Neuronal stem cell (in vitro differentiated cells): Measurements from ENCODE around the gene HS2ST1.

Experiments
- DNase-seq: peaks from one replicate; pipeline ENCODE4 v3.0.0-alpha.2; 2013; ENCODE audit warnings: low spot score
- H2AFZ ChIP-seq: one replicate; pipeline ENCODE4 v1.6.1; 2013; ENCODE audit warnings: mild to moderate bottlenecking, low read length, inconsistent platforms
- H2AK5ac ChIP-seq: 2 replicates; pipeline ENCODE4 v1.6.1; 2013; ENCODE audit warnings: low read depth, mild to moderate bottlenecking, inconsistent platforms, low read length, moderate library complexity, mixed read lengths
- H2BK120ac ChIP-seq: 2 replicates; pipeline ENCODE4 v1.6.1; 2013; ENCODE audit warnings: low read depth, mild to moderate bottlenecking, inconsistent platforms, low read length, moderate library complexity, mixed read lengths
- H2BK12ac ChIP-seq: one replicate; pipeline ENCODE4 v1.6.1; 2013; ENCODE audit warnings: low read length, inconsistent platforms
- H2BK15ac ChIP-seq: 2 replicates; pipeline ENCODE4 v1.6.1; 2013; ENCODE audit warnings: mild to moderate bottlenecking, low read length, inconsistent platforms, mixed read lengths
- H2BK5ac ChIP-seq: one replicate; pipeline ENCODE4 v1.6.1; 2013; ENCODE audit warnings: inconsistent platforms, mild to moderate bottlenecking, low read length, moderate library complexity
- H3K14ac ChIP-seq: one replicate; pipeline ENCODE4 v1.6.1; 2013; ENCODE audit warnings: low read length, inconsistent platforms
- H3K18ac ChIP-seq: 2 replicates; pipeline ENCODE4 v1.6.1; 2013; ENCODE audit warnings: low read length, inconsistent platforms
- H3K23ac ChIP-seq: 2 replicates; pipeline ENCODE4 v1.6.1; 2013; ENCODE audit warnings: low read depth, mild to moderate bottlenecking, mixed read lengths, low read length, inconsistent platforms; ENCODE audit not compliant: poor library complexity
- H3K27ac ChIP-seq: replicated peaks from 3 replicates; pipeline ENCODE4 v1.5.1; 2013; ENCODE audit warnings: low read length, inconsistent platforms
- H3K27me3 ChIP-seq, 3 experiments: 2 replicates each; pipeline ENCODE4 v1.6.1; 2013; ENCODE audit warnings: low read length in 3 of 3, mild to moderate bottlenecking in 2 of 3, inconsistent platforms in 1 of 3, low read depth in 1 of 3, mixed read lengths in 1 of 3, moderate library complexity in 1 of 3; ENCODE audit not compliant: control insufficient read depth in 3 of 3, insufficient read depth in 3 of 3
- H3K36me3 ChIP-seq, 2 donors: replicated peaks in 1 of 2; 2 replicates each; pipeline ENCODE4 v1.6.1; 2013; ENCODE audit warnings: low read length in 2 of 2; ENCODE audit not compliant: control insufficient read depth in 2 of 2, insufficient read depth in 2 of 2
- H3K4ac ChIP-seq: 2 replicates; pipeline ENCODE4 v1.6.1; 2013; ENCODE audit warnings: inconsistent platforms, mild to moderate bottlenecking, low read length, moderate library complexity
- H3K4me1 ChIP-seq, 2 donors: 1 replicate in 1 of 2; 2 replicates in 1 of 2; pipeline ENCODE4 v1.6.1; 2013; ENCODE audit warnings: low read length in 2 of 2, low read depth in 1 of 2; ENCODE audit not compliant: control insufficient read depth in 2 of 2, insufficient read depth in 1 of 2
- H3K4me2 ChIP-seq: one replicate; pipeline ENCODE4 v1.6.1; 2013; ENCODE audit warnings: mild to moderate bottlenecking, low read length, inconsistent platforms; ENCODE audit not compliant: insufficient read depth, poor library complexity, severe bottlenecking
- H3K4me3 ChIP-seq, 2 donors: 2 replicates each; pipeline ENCODE4 v1.5.1; 2013; ENCODE audit warnings: low read length in 2 of 2, mild to moderate bottlenecking in 2 of 2, inconsistent platforms in 1 of 2, moderate library complexity in 1 of 2
- H3K79me1 ChIP-seq: one replicate; pipeline ENCODE4 v1.6.1; 2013; ENCODE audit warnings: low read depth, mild to moderate bottlenecking, inconsistent platforms, low read length, moderate library complexity
- H3K9ac ChIP-seq: one replicate; pipeline ENCODE4 v1.6.1; 2013; ENCODE audit warnings: mild to moderate bottlenecking, low read depth, low read length, inconsistent platforms; ENCODE audit not compliant: poor library complexity
- H3K9me3 ChIP-seq, 2 donors: replicated peaks in 1 of 2; 2 replicates each; pipeline versions ENCODE3 to v1.6.1; 2013; ENCODE audit warnings: low read length in 2 of 2, mild to moderate bottlenecking in 2 of 2, inconsistent platforms in 1 of 2, low read depth in 1 of 2, mixed read lengths in 1 of 2, moderate library complexity in 1 of 2; ENCODE audit not compliant: control insufficient read depth in 2 of 2, insufficient read depth in 1 of 2
- H4K8ac ChIP-seq: one replicate; pipeline ENCODE4 v1.6.1; 2013; ENCODE audit warnings: low read depth, mild to moderate bottlenecking, inconsistent platforms, low read length, moderate library complexity
- H4K91ac ChIP-seq: one replicate; pipeline ENCODE4 v1.6.1; 2013; ENCODE audit warnings: low read length, low read depth, mild to moderate bottlenecking, inconsistent platforms; ENCODE audit not compliant: poor library complexity
- WGBS, 2 donors: extraction: QIAGEN DNeasy Blood & Tissue Kit; methylation state at CpG; one replicate each; pipeline ENCODE4 v1.1.7; 2013; ENCODE audit warnings: missing lambda C conversion rate in 2 of 2, mixed read lengths in 1 of 2; ENCODE audit not compliant: insufficient read length in 2 of 2, insufficient replicate concordance in 1 of 2; ENCODE audit errors: extremely low coverage in 2 of 2; 5-methylcytosine and 5-hydroxymethylcytosine counted together

Gene HS2ST1

GRCh38 chr1:87159378-87159915, 245.0 kb downstream of the HS2ST1 start:
- Histone ChIP-seq H3K23ac (no peak overlapping the region), H3K27me3 (peaks cover 0 to 14% (median 0%) of the 10 kb centered on the region in 3 experiments), H2AK5ac (no peak overlapping the region), H4K91ac (no peak overlapping the region), H4K8ac (no peak overlapping the region), H3K4me2 (no peak overlapping the region), H2BK120ac (no peak overlapping the region), H3K4ac (no peak overlapping the region), H3K18ac (no peak overlapping the region), H3K9me3 (no peaks in the 10 kb centered on the region), H3K27ac (no peak overlapping the region), H3K36me3 (no peaks in the 10 kb centered on the region), H3K14ac (no peak overlapping the region), H2BK5ac (no peak overlapping the region), H3K4me3 (no peak overlapping the region), H2BK12ac (no peak overlapping the region), H3K79me1 (no peaks in the 10 kb centered on the region), H2AFZ (no peak overlapping the region), H2BK15ac (no peak overlapping the region), H3K4me1 (peaks cover 0 to 6% of the 10 kb centered on the region in 2 donors), H3K9ac (no peak overlapping the region)
- no peak for DNase-seq
- WGBS, 2 donors = no CpG with 5 or more reads among the region's 6 CpGs
